HG03064 (cell line): ENCODE data around the gene SNUPN.

Experiments used
- ATAC-seq: cut with Tn5 transposase; IDR thresholded peaks from one replicate; pipeline ENCODE4 v1.9.1; 2021; ENCODE audit warnings: low read depth; ENCODE audit not compliant: unreplicated experiment

Gene SNUPN

DNA sequence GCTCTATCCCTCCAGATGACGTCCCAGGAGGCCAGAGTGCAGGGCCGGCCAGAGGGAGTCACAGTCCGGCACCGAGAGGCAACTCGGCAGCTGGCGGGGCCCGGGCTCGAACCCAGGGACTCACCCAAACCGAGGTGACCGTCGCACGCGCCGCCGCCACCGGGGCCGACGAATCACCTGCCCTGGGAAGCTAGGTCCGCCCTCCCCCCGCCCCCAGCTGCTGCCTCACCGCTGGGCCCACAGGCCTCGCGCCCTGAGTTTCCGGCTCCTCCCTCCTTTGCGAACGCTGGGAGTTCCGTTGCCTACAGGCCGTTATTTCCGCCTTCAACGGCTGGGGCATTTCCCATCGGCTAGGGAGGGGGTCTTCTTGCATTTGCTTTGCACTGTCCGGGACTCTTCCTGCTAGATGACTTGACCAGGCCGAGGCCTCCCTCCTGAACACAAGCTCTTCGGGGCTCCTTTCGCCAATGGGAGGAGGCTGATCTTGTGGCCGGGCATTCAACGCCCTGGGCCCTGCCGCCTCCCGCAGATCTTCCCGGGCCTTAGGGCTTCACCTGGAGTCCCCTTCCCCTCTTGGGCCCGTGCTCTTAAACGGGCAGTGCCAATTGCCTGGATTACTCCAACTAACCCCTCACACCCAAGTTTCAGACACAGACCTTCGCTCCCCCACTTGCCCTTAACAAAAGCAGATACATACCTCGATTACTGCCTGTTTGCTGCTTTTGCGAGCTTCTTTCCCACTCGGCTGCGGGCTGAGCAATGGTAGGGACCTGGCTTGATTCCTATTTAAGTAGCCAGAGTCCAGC lies at the start of gene SNUPN:
Gene SNUPN, minus strand, starts transcription at position 184 of the 806 bp plus-strand sequence. CDS start 4,674 bp downstream, outside the sequence.
- ATAC-seq = no peak

DNA sequence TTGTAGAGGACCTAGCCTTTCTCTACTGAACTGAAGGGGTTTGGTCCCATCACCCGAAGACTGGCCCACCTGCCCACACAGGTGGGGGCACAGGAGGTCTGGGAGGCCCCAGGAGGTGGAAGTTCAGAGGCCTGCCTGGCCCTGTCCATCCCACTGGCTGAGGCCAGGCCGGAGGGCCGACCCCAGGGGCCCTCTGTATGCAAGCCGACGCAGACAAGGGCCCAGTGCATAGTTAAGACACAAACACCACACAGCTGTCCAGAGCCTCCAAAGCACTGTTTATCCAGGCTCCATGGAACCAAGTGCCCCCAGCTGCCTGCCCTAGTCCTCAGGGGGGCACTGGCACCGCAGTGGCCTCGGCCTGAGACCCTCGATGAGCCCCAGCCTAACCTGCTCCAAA lies 48.8 kb upstream of the SNUPN start:
- ATAC-seq = no peak

DNA sequence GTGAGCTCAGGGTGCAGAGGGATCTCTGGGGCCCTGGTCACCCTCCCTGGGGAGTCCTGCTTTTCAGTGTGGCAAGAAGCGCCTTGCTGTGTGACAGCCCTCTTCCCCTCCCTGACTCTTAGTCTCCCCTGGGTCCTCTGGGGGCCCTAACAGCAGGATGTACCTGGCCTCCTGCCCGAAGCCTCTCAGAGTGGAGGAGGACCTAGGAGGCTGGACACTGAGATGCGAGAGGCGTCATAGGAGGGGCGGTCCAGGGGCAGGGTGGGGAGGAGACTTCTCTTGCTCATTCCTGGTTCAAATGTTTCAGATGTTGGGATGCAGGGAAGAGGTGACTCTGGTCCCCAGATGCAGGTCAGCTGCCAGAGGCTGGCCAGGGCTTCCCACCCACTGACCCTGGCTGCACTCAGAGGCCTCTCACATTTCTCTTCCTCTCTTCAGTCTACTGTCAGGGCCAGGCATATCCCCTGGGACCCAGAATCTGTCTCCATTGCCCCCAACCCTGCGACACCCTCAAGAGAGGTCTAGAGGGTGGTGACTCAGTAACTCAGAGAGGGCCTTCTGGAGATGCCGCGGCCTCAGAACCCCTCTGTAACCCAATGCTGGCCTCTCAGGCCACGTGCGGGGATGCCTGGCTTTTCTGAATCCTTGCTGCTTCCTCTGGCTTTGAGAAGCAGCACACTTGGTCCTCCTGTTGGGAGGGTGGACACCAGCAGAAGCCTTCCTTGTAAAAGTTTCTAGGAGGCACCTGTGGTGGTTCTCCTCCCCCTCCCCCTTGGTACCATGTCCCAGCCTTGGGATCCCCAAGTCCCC lies 48.1 kb upstream of the SNUPN start:
- ATAC-seq = no peak

DNA sequence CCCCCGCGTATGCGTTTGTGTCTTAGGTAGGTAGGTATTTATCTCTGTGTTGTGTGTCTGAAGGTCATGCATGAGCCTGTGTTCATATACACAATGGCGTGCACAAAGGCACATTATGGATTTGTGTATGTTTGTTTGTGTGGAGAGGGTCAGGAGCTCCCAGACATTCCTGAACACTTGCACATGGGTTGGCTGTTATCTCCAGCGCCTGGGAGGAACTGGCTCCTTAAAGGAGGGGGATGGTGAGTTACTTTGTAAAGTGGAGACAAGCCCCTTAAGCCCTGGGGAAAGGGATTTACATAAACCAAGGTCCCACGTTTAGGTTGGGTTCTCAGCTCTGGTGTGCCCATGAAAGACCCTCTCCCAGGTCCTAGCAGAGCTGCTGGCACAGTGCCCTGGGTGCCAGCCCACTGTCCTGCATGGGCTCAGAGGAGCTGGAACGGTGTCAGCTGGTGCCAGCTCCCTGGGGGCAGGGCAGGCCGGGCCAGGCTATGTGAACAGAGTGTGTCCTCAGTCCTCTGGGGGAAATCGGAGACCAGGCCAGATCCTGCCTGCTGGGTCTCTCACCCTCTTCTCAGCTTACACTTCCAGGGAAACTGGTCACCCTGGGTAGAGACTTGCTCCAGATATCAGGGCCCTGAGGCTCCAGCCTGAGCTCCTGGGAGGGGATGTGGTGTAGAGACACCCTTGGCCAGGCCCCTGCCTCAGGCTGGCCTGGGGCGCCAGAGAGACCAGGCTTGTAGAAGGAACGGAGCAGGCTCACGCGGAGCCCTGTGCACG lies 47.3 kb upstream of the SNUPN start:
- no peak for ATAC-seq

GRCh38 chr15:75671730-75672602 lies 46.4 kb upstream of the SNUPN start:
- no peak for ATAC-seq

DNA sequence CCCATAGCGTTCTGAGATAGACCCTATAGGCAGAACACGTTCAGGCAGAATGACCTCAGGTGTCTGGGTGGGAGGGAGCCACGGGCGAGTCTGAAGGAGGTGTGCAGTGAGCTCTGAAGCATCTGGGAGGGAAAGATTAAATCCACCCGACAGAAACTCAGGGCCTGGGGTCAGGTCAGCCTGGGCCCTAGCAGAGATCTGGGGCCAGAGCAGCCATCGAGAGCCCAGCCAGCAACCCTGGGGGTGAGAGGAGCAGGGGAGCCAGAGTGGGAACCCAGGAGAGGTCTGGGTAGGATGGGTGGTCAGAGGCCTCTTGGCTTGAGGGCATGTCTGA lies 44.3 kb upstream of the SNUPN start:
- no peak for ATAC-seq

GRCh38 chr15:75669191-75669878 lies 43.8 kb upstream of the SNUPN start:
- ATAC-seq = no peak

- no peak for ATAC-seq
Measured at GRCh38 chr15:75666823-75667501, 41.4 kb upstream of the SNUPN start.

DNA sequence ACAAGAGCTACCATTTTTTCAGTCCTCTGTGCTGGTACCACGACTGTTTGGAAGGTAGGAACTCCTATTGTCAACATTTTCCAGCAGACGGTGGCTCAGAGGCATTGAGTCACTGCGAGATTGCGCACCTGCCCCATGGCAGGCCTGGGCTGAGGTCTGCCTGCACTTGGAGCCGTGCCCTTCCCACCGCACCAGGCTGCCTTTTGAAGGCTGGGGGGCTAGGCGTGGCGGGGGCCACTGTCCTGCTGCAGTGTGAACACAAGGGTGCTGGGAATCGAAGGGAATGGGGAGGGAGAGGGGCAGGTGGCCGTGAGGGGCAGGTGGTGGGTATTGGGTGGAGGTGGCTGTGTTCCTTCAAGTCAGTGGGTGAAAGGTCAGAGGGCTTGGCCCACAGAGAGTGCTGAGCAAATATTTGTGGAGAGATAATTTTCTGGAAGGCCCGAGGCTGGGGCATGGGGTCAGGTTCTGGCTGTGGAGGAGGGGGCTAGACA lies 38.5 kb upstream of the SNUPN start:
- no peak for ATAC-seq

- ATAC-seq = no peak
Measured at GRCh38 chr15:75662823-75663519, 37.4 kb upstream of the SNUPN start.

GRCh38 chr15:75661756-75662140 lies 36.2 kb upstream of the SNUPN start:
- ATAC-seq = no peak

GRCh38 chr15:75661100-75661755 lies 35.7 kb upstream of the SNUPN start:
- ATAC-seq = no peak

GRCh38 chr15:75659928-75660645 lies 34.6 kb upstream of the SNUPN start:
- ATAC-seq = no peak

- no peak for ATAC-seq
Measured at GRCh38 chr15:75659141-75659771, 33.7 kb upstream of the SNUPN start.

DNA sequence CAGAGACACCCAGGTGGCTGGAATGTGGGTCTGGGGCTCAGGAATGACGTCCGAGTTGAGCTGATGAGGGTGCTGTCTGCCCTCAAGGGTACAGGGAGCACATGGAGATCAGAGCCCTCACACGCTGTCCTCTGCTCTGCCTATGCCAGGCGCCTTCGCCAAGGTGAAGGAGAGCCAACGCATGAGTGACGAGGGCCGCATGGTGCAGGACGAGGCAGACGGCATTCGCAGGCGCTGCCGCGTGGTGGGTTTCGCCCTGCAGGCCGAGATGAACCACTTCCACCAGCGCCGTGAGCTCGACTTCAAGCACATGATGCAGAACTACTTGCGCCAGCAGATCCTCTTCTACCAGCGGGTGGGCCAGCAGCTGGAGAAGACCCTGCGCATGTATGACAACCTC lies 31.3 kb upstream of the SNUPN start:
- ATAC-seq = no peak

DNA sequence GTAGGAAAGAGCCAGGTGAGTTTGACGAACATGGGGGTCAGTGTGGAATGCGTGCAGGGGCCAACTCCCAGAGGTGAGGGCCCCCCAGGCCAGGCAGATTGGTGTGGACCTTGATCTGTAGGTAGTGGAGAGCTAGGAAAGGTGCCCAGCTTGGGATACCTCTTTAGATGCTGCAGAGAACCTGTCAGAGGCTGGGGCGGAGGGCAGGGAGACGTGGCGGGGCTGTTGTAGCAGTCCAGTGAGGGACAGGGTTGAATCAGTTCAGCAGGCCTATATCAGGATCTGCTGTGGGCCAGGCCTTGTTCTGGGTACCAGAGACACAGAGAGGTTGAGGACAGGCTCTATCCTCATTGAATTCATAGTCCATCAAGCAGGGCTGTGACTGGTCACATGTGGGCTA lies 30.8 kb upstream of the SNUPN start:
- ATAC-seq = no peak

- ATAC-seq = no peak
Measured at GRCh38 chr15:75655931-75656330, 30.4 kb upstream of the SNUPN start.
